HG03066 (cell line): ENCODE results near the gene TOR4A.

ENCODE experiments used
- ATAC-seq: cut with Tn5 transposase; IDR thresholded peaks from one replicate; pipeline ENCODE4 v1.9.1; 2021; ENCODE audit warnings: low read depth; ENCODE audit not compliant: unreplicated experiment

The TOR4A gene

GRCh38 chr9:137277329-137278041 lies at the start of gene TOR4A:
TOR4A (plus strand) TSS chr9:137277726; CDS start chr9:137278690, 964 bp downstream.
- peak; percentile 81 for ATAC-seq

- ATAC-seq: no peak
These were observed 49.5 kb upstream of the TOR4A start for GRCh38 chr9:137227853-137228505.

GRCh38 chr9:137228506-137228967 lies 49.0 kb upstream of the TOR4A start:
- no peak for ATAC-seq

DNA sequence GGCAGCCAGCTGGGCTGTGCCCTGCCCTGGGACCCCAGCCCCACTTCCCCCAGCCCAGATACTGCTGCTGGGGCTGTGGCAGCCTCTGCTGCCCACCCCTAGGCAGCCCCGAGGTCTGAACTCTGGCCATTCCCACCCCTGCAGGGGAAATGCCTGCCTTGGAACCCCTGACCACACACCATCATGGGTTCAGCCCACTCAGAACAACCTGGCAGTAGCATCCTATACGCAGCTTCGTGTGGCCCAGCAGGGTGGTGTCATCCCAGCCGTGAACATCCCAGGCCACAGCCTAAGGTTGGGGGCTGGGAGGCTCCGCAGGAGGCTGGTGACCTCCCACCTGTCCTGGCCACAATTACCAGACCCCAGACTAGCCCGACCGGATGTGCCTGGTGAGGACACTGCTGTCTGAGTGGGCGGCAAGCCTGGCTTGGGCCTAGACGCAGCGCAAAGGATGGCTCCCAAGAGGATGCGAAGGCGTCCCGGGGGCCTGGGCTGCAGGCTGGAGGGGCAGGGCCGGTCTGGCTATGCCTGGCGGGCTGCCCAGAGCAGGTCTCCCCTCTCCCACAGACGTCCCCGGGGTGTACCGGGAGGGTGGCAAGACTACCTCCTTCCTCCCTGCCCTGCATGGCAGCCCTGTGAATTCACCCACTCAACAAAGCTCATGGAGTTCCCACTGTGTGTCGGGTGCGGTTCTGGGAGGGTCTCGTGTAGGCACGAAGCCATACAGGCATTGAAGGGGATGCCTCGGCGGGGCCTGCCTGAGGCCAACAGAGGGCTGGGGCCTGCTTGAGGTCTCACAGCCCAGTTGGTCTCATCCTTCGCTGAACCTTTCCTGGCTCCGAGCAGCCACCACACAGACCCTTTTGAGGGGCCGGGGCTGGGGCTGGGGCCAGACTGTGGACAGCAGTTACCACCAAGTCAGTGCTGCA lies 48.3 kb upstream of the TOR4A start:
- ATAC-seq: no peak

GRCh38 chr9:137229903-137230704 lies 47.4 kb upstream of the TOR4A start:
- no peak for ATAC-seq

GRCh38 chr9:137230705-137231371 lies 46.7 kb upstream of the TOR4A start, which contains the start of gene SLC34A3:
SLC34A3 (plus strand) TSS chr9:137230901; CDS start chr9:137231703, 802 bp downstream.
- no peak for ATAC-seq

- ATAC-seq: no peak
These were observed 46.0 kb upstream of the TOR4A start for GRCh38 chr9:137231372-137232039.

DNA sequence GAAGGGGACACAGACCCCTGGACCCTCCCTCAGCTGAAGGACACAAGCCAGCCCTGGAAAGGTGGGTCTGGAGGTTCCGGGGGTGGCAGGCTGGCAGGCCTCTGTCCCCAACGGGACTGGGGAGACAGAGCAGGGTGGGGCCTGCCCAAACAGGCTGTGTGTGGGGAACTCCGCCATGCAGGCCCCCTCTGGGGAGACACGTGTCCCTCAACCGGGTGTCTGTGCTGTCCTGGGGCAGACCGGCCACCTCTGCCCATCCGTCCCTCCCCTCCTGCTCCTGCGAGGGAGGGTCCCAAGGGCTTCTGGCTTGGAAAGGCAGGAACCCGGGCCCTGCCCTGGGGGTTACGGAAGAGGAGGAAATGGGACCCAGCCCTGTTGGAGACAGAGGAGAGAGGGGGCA lies 45.4 kb upstream of the TOR4A start:
- no peak for ATAC-seq

DNA sequence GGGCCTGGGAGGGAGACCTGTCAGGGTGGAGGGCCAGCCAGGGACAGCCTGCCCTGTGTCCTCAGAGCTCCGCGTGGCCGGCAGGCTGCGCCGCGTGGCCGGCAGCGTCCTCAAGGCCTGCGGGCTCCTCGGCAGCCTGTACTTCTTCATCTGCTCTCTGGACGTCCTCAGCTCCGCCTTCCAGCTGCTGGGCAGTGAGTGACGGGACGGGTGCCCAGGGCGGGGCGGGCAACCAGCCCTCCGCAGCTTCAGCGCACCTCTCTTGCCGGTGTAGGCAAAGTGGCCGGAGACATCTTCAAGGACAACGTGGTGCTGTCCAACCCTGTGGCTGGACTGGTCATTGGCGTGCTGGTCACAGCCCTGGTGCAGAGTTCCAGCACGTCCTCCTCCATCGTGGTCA lies 45.0 kb upstream of the TOR4A start:
- ATAC-seq: no peak

DNA sequence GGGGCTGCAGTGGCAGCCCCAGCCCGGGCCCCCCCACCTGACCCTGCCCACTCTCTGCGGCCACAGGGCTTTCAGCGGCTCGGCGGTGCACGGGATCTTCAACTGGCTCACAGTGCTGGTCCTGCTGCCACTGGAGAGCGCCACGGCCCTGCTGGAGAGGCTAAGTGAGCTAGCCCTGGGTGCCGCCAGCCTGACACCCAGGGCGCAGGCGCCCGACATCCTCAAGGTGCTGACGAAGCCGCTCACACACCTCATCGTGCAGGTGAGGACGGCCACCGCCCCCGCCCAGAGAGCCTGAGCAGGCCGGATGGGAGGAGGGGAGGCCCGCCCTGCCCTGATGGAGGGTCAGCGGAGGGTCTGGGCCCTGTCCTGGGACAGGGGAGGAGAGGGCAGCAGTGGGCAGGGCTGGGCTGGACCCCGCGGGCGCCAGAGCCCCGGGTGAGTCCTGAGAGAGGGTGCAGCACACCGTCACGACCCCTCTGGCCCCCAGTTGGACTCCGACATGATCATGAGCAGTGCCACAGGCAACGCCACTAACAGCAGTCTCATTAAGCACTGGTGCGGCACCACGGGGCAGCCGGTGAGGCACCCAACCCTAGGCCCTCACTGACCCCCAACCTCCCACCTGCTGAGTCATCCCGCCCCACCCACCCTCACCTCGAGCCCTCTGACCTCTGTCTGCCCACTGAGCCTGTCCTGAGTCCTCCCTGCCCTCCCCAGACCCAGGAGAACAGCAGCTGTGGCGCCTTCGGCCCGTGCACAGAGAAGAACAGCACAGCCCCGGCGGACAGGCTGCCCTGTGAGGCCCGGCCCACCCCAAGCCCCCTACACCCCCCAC lies 44.2 kb upstream of the TOR4A start:
- no peak for ATAC-seq

DNA sequence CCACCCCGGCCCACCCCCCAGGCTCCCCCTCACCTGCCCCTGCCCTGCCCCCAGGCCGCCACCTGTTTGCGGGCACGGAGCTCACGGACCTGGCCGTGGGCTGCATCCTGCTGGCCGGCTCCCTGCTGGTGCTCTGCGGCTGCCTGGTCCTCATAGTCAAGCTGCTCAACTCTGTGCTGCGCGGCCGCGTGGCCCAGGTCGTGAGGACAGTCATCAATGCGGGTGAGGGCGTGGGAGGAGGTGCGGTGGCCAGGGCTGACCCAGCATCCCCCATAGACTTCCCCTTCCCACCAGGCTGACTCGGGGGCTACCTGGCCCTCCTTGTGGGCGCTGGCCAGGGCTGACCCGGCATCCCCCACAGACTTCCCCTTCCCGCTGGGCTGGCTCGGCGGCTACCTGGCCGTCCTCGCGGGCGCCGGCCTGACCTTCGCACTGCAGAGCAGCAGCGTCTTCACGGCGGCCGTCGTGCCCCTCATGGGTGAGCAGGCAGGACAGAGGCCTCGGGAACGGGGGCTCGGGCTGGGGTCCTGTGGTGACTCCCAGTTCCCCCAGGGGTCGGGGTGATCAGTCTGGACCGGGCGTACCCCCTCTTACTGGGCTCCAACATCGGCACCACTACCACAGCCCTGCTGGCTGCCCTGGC lies 43.4 kb upstream of the TOR4A start:
- ATAC-seq: no peak

DNA sequence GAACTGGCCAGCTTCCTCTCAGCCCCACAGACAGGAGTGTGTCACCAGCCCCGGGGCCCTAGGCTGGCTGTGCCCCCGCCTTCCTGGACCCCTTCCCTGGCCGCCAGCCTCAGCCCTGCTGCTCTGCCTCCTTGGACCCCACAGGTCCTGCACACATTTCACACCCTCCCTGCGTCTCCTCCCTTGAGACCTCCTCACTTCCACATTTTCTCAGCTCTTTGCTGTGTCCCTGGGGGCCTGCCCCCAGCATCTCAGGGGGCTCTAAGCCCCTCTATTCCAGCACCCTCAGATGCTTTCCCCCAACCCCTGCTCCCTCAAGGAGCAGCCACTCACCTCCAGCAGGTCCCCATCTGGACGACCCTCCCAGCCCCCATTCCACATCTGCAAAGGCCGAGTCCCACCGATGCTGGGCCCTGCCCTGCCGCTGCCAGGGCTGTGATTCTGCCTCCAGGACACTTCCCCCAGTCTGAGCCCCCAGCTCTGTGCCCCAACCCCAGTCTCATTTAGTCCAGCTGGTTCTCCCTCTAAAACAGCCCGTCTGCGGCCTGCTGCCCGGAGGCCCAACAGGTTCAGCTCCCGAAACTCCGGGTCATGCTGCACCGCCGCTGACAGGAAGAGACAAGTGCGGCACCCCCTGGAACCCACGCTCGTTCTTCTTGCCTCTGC lies 42.6 kb upstream of the TOR4A start:
- ATAC-seq: no peak

GRCh38 chr9:137235424-137236237 lies 41.9 kb upstream of the TOR4A start:
- ATAC-seq: no peak

DNA sequence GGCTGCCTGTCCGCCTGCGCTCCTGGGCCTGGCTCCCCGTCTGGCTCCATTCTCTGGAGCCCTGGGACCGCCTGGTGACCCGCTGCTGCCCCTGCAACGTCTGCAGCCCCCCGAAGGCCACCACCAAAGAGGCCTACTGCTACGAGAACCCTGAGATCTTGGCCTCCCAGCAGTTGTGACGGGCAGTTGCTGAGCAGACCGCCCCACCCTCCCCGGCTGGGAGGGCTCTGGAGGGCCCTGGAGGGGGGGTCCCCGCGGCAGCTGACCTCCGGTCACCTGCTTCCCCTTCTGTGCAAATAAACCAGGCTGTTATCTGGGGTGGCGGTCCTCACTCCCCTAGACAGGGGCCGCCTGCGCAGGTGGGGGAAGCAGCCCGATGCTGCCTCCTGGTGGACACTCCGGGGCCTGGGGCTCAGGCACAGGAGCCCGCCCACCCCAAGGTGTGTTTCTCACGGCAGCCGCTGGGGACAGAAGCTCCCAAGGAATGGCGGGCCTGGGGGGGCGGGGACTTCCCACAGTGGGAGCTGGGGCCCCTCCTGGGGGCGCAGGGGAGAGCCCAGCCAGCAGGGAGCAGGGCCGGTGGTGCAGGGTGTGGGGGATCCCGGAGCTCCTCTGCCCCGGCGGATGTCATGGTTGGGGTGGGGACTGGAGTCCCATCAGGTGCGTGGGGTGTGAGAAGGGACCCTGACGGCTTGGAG lies 41.1 kb upstream of the TOR4A start:
- ATAC-seq: no peak

DNA sequence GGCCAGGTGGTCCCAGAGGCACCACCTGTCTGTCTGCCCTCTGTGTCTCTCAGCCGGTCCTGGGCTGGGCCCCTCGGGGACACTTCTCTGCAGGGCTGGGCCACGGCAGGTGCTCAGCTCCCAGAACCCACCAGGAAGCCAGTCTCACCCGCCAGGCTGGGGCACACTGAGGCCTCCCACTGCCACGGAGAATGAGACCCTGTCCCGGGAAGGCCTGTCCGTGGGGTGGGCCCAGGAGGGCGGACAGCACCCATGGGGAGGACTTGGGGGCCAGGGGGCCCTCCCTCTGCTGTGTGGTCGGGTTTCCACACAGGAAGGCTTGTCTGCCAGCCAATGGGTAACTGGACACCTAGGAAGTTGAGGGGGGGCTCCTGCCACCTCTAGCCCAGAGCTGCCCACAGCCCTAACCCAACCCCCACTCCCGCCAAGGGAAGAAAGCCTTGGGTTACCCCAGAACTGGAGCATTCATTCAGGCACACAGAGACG lies 40.5 kb upstream of the TOR4A start:
- ATAC-seq: no peak
